Uterus (tissue), 4 donors: ENCODE results near the gene MPV17L. TPM values are rescaled to one million over a fixed set of nuclear protein-coding genes. Genes with fewer than 3 reads are reported as not detected.
"Not testable (repeated sequence)": the region's sequence is repeated elsewhere in the genome, so short reads cannot be mapped to it uniquely, and the experiment has no call there.

Source experiments
- DNase-seq, 2 donors: peaks; one replicate each; pipeline ENCODE4 v3.0.0-alpha.2; 2019 to 2020
- H3K27ac ChIP-seq, 2 donors: fragments of 200-600 bp; sonication (generic); 1 replicate in 1 of 2; 2 replicates in 1 of 2; pipeline ENCODE4 v1.5.1; 2016 to 2018
- H3K27me3 ChIP-seq, 2 donors: fragments of 200-600 bp; sonication (generic); one replicate each; pipeline ENCODE4 v1.5.1; 2018 to 2019; ENCODE audit warnings: control low read depth in 1 of 2
- H3K36me3 ChIP-seq, 2 donors: fragments of 200-600 bp; sonication (generic); one replicate each; pipeline ENCODE4 v1.5.1; 2019; ENCODE audit warnings: control low read depth in 1 of 2
- H3K4me1 ChIP-seq, 2 donors: fragments of 200-600 bp; sonication (generic); one replicate each; pipeline ENCODE4 v1.5.1; 2018 to 2019; ENCODE audit warnings: control low read depth in 1 of 2
- H3K4me3 ChIP-seq, 2 donors: fragments of 200-600 bp; sonication (generic); 1 replicate in 1 of 2; 2 replicates in 1 of 2; pipeline ENCODE4 v1.5.1; 2018 to 2019; ENCODE audit warnings: mild to moderate bottlenecking in 1 of 2
- H3K9me3 ChIP-seq, 2 donors: fragments of 200-600 bp; sonication (generic); one replicate each; pipeline ENCODE4 v1.5.1; 2019; ENCODE audit warnings: control low read depth in 1 of 2
- POLR2A ChIP-seq, 2 donors: fragments of 450-650 bp; IDR thresholded peaks; one replicate each; pipeline ENCODE4 v1.6.1; 2016; ENCODE audit warnings: antibody characterized with exemption in 2 of 2, mild to moderate bottlenecking in 1 of 2, moderate library complexity in 1 of 2
- intact Hi-C: fragments of 100-400 bp; cut with DNase I; formaldehyde crosslinking; loops from one replicate; pipeline ENCODE4 v1.15.1; 2023; ENCODE audit warnings: low total_unique reads
- total RNA-seq, 4 donors: library from RNA; depleted of rRNA in 3 of 4; stranded (reverse); fragments of >200 nt in 3 of 4; gene quantifications; one replicate each; pipeline versions ENCODE4 v1.1.0 to v1.2.4, GENCODE V29; 2014 to 2023
- TF ChIP-seq, protein P1 (sequence below), 4 experiments: fragments of 200-600 bp in 2 of 4; fragments of 450-650 bp in 2 of 4; sonication (generic) in 2 of 4; IDR thresholded peaks; one replicate each; pipeline ENCODE4 v1.5.1; 2016 to 2019; ENCODE audit warnings: antibody characterized with exemption in 4 of 4, mild to moderate bottlenecking in 2 of 4, moderate library complexity in 1 of 4
- donor health status: DM: yes; HTN: yes; CAD: no.

The MPV17L gene
- total RNA-seq, 4 donors from 2014 or later = 4.7 to 15.1 (median 11.8) TPM

DNA sequence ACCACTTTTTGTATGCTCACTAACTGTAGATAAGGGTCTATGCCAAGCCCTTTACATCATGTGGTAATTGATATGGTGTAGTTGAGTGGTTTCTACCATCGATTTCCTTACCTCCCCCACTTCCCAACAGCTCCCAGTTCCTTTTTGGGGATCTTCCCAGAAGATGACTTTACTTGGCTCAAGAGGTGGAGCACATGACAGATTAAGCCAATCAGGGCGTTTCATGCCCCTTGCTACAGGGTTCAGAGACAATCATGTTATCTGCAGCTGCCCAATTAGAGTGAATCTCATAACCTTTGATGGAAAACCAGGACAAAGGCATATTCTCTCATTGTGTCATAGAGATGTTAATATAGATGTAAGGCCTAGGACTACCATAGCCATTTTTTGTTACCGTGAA lies 22.7 kb downstream of the MPV17L start:
- no peak for DNase-seq
- Histone ChIP-seq H3K36me3 (no peaks in the 10 kb centered on the region), H3K27ac (no peak overlapping the region), H3K4me1 (no peaks in the 10 kb centered on the region), H3K27me3 (no peaks in the 10 kb centered on the region), H3K4me3 (no peak overlapping the region), H3K9me3 (no peaks in the 10 kb centered on the region)
- intact Hi-C loops = no loop called here
- TF ChIP-seq, protein P1, sequence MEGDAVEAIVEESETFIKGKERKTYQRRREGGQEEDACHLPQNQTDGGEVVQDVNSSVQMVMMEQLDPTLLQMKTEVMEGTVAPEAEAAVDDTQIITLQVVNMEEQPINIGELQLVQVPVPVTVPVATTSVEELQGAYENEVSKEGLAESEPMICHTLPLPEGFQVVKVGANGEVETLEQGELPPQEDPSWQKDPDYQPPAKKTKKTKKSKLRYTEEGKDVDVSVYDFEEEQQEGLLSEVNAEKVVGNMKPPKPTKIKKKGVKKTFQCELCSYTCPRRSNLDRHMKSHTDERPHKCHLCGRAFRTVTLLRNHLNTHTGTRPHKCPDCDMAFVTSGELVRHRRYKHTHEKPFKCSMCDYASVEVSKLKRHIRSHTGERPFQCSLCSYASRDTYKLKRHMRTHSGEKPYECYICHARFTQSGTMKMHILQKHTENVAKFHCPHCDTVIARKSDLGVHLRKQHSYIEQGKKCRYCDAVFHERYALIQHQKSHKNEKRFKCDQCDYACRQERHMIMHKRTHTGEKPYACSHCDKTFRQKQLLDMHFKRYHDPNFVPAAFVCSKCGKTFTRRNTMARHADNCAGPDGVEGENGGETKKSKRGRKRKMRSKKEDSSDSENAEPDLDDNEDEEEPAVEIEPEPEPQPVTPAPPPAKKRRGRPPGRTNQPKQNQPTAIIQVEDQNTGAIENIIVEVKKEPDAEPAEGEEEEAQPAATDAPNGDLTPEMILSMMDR (IDR thresholded peaks at IDR 0.05) = no peak
- TF ChIP-seq POLR2A (IDR thresholded peaks at IDR 0.05) = no peak

DNA sequence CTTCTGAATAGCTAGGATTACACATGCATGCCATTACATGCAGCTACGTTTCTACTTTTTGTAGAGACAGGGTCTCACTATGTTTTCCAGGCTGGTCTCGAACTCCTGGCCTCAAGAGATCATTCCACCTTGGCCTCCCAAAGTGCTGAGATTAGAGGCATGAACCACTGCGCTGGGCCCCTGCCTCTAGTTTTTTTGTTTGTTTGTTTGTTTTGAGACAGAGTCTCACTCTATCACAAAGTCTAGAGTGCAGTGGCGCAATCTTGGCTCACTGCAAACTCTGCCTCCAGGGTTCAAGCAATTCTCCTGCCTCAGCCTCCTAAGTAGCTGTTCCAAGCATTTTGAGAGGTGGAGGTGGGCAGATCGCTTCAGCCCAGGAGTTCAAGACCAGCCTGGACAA lies 26.1 kb downstream of the MPV17L start:
- H3K4me3 ChIP-seq, intact Hi-C loops: not testable (repeated sequence)

GRCh38 chr16:15422222-15422621 lies 26.7 kb downstream of the MPV17L start:
- TF ChIP-seq, protein P1 (IDR thresholded peaks at IDR 0.05) = no peak
- no peak for TF ChIP-seq POLR2A (IDR thresholded peaks at IDR 0.05)
- no peaks in the 10 kb centered on the region for H3K27me3 ChIP-seq
- no peak overlapping the region for H3K4me3 ChIP-seq
- intact Hi-C loops = no loop called here
- no peaks in the 10 kb centered on the region for H3K9me3 ChIP-seq
- no peak overlapping the region for H3K27ac ChIP-seq
- no peak for DNase-seq
- H3K36me3 ChIP-seq = no peaks in the 10 kb centered on the region
- H3K4me1 ChIP-seq = no peaks in the 10 kb centered on the region

More for the DNA sequence above, 26.1 kb downstream of the MPV17L start:
- DNase-seq, H3K9me3 ChIP-seq, H3K27me3 ChIP-seq, H3K36me3 ChIP-seq, H3K27ac ChIP-seq, H3K4me1 ChIP-seq: not testable (repeated sequence)

DNA sequence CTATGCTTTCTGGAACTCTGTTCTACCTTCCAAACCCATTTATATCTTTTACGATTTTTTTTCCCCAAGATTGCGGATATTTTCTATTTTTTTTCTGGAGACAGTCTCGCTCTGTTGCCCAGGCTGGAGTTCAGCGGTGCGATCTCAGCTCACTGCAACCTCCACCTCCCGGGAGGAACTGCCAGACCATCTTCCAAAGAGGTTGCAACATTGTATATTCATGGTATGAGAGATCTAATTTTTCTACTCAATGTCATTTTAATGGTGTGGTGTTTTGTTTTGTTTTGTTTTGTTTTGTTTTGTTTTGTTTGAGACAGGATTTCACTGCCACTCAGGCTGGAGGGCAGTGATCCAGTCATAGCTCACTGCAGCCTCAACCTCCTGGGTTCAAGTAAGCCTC lies 30.3 kb downstream of the MPV17L start:
- H3K27ac ChIP-seq = no peak overlapping the region
- H3K4me1 ChIP-seq = no peaks in the 10 kb centered on the region
- H3K4me3 ChIP-seq = no peak overlapping the region
- no peak for TF ChIP-seq POLR2A (IDR thresholded peaks at IDR 0.05)
- TF ChIP-seq, protein P1 (IDR thresholded peaks at IDR 0.05) = no peak
- H3K27me3 ChIP-seq = no peaks in the 10 kb centered on the region
- no peaks in the 10 kb centered on the region for H3K36me3 ChIP-seq
- no peaks in the 10 kb centered on the region for H3K9me3 ChIP-seq
- intact Hi-C loops = no loop called here
- no peak for DNase-seq

- Histone ChIP-seq H3K27me3 (no peaks in the 10 kb centered on the region), H3K9me3 (no peaks in the 10 kb centered on the region), H3K27ac (no peak overlapping the region), H3K4me1 (no peaks in the 10 kb centered on the region), H3K4me3 (no peak overlapping the region), H3K36me3 (no peaks in the 10 kb centered on the region)
- TF ChIP-seq, protein P1 (IDR thresholded peaks at IDR 0.05) = no peak
- TF ChIP-seq POLR2A (IDR thresholded peaks at IDR 0.05) = no peak
- intact Hi-C loops = no loop called here
- DNase-seq = no peak
These were observed 31.2 kb downstream of the MPV17L start for GRCh38 chr16:15426796-15427195.

DNA sequence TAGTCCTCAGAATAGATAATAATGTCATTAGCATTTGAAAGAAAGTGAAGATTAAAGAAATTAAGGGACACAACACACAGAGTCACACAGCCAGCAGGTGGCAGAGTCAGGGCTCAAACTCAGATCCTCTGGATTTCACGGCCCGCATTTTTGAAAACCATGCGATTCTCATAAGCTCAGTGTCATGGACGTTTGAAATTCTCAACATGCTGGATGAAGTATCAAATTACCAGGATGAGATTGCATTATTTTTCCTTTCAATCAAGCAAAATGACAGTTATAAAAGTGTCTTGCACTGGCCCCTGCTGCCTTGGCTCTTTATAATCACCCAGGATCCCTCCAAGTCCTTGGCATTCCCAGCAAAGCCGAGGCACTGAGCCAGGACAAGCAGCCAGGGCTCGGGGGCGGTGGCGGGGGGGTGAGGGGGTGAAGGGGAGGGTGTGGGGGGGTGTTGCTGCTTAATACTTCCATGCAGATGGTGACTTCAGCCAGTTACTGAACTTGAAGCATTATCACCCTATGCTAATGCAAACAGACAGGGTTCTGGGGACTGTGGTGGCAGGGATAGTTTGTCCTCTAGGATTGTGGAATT lies 32.2 kb downstream of the MPV17L start:
- Histone ChIP-seq H3K9me3 (no peaks in the 10 kb centered on the region), H3K4me1 (no peaks in the 10 kb centered on the region), H3K4me3 (no peak overlapping the region), H3K36me3 (no peaks in the 10 kb centered on the region), H3K27me3 (no peaks in the 10 kb centered on the region), H3K27ac (peak overlapping the region; percentile 42 to 45)
- TF ChIP-seq POLR2A (IDR thresholded peaks at IDR 0.05) = no peak
- TF ChIP-seq, protein P1 (IDR thresholded peaks at IDR 0.05) = peak; percentile 60 to 78 (median 76)
- peak; percentile 80 to 83 for DNase-seq
- intact Hi-C loops = no loop called here

DNA sequence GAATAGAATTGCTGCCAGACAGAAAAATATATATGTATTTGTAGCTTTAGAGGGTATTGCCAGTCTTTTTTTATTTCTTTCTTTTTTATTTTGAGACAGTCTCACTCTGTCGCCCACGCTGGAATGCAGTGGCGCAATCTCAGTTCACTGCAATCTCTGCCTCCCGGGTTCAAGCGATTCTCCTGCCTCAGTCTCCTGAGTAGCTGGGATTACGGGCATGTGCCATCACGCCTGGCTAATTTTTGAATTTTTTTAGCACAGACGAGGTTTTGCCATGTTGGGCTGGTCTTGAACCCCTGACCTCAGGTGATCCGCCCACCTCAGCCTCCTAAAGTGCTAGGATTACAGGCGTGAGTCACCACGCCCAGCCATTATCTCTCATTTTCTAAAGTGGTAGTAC lies 35.3 kb downstream of the MPV17L start:
- intact Hi-C loops, H3K4me3 ChIP-seq, H3K27ac ChIP-seq, H3K4me1 ChIP-seq, H3K36me3 ChIP-seq, DNase-seq, H3K27me3 ChIP-seq, H3K9me3 ChIP-seq: not testable (repeated sequence)
